ENCODE measurements around the gene S100A7. TPM values are rescaled to one million over a fixed set of nuclear protein-coding genes. Genes with fewer than 3 reads are reported as not detected.

Gene S100A7
- total and polyA plus RNA-seq, 9 of the 15 experiments (the other 6 are each of a cell fraction or from before 2014, with no cell fraction given) = not detected

GRCh38 chr1:153432874-153433681 is 27.4 kb downstream of the S100A7 start:
- in situ Hi-C loops (cut with MboI) = no loop called here
- POLR2A ChIA-PET = interaction anchor here (0.6 to 1.3 kb wide), 4 partner anchors 9 to 1182 kb away, joined by 3 read pairs; no protein-coding TSS in a partner anchor
- 6% methylated on average over 9 of the region's 9 CpGs for WGBS (ENCODE audit: insufficient coverage, low coverage, missing lambda C conversion rate)
- peaks cover 10% of the 10 kb centered on the region for H3K9me1 ChIP-seq (ENCODE audit: control insufficient read depth, insufficient read depth, low read length)
- CTCF ChIA-PET (ENCODE audit: low intra/inter-chr PET ratio) = no interaction called here
- no peak overlapping the region for H3K4me3 ChIP-seq
- peaks cover 0 to 6% of the 10 kb centered on the region in 2 experiments; a peak in 3 of 5 replicates for H3K27me3 ChIP-seq (ENCODE audit: control insufficient read depth in 2 of 2, insufficient read depth in 2 of 2, low read length in 2 of 2)
- H3K79me2 ChIP-seq (ENCODE audit: control insufficient read depth, insufficient read depth, low read length) = no peaks in the 10 kb centered on the region
- no TSS peak for BruUV-seq (replicated peaks)
- H3K36me3 ChIP-seq (ENCODE audit: control insufficient read depth, insufficient read depth, low read length) = no peaks in the 10 kb centered on the region
- peak; percentile 61 to 93 (median 72) for DNase-seq (ENCODE audit: extremely low read depth in 1 of 4, low spot score in 3 of 4)
- ATAC-seq = peak; percentile 90
- peak overlapping the region; percentile 12; the same call in 1 of the 3 replicates for H3K27ac ChIP-seq (ENCODE audit: extremely low read depth, low read depth, low read length)
- H3K9ac ChIP-seq (ENCODE audit: insufficient read depth in 1 of 2, low read depth in 2 of 2, low read length in 2 of 2) = no peak overlapping the region
- peaks cover 8% of the 10 kb centered on the region for H4K20me1 ChIP-seq (replicated peaks; ENCODE audit: control insufficient read depth, insufficient read depth, low read length)
- H3K4me2 ChIP-seq (ENCODE audit: insufficient read depth, low read length) = peak overlapping the region; percentile 56
- FAIRE-seq = peak; percentile 96
- peaks cover 51 to 58% of the 10 kb centered on the region in 2 experiments for H3K4me1 ChIP-seq (replicated peaks in 1 of 2; ENCODE audit: control insufficient read depth in 2 of 2, insufficient read depth in 2 of 2, low read length in 2 of 2)
- H2AFZ ChIP-seq (ENCODE audit: low read depth, low read length) = no peak overlapping the region
- intact Hi-C loops (cut with micrococcal nuclease) = no loop called here
- no peaks in the 10 kb centered on the region for H3K9me3 ChIP-seq (replicated peaks; ENCODE audit: control insufficient read depth, insufficient read depth, low read depth, low read length)
- TF ChIP-seq CREB5 (CRISPR knock-in tag; IDR thresholded peaks at IDR 0.05) (no peak), KLF6 (CRISPR knock-in tag; IDR thresholded peaks at IDR 0.05; ENCODE audit: borderline replicate concordance) (no peak), ZNF23 (CRISPR knock-in tag; IDR thresholded peaks at IDR 0.05) (no peak), BHLHE40 (IDR thresholded peaks at IDR 0.05; ENCODE audit: low read length) (no peak; the same call in 1 of the 2 replicates), HSF4 (CRISPR knock-in tag; IDR thresholded peaks at IDR 0.05; ENCODE audit: borderline replicate concordance) (no peak), ZFP30 (CRISPR knock-in tag; IDR thresholded peaks at IDR 0.05; ENCODE audit: borderline replicate concordance) (no peak), RAD51 (IDR thresholded peaks at IDR 0.05; ENCODE audit: borderline replicate concordance, low read depth) (0 out of 2 replicates have a peak, but pooled peaks have one; percentile 35), SAP30 (IDR thresholded peaks at IDR 0.05; ENCODE audit: borderline replicate concordance, insufficient read depth, low read depth, low read length, poor library complexity, severe bottlenecking) (no peak)
- TF ChIP-seq, protein P1, sequence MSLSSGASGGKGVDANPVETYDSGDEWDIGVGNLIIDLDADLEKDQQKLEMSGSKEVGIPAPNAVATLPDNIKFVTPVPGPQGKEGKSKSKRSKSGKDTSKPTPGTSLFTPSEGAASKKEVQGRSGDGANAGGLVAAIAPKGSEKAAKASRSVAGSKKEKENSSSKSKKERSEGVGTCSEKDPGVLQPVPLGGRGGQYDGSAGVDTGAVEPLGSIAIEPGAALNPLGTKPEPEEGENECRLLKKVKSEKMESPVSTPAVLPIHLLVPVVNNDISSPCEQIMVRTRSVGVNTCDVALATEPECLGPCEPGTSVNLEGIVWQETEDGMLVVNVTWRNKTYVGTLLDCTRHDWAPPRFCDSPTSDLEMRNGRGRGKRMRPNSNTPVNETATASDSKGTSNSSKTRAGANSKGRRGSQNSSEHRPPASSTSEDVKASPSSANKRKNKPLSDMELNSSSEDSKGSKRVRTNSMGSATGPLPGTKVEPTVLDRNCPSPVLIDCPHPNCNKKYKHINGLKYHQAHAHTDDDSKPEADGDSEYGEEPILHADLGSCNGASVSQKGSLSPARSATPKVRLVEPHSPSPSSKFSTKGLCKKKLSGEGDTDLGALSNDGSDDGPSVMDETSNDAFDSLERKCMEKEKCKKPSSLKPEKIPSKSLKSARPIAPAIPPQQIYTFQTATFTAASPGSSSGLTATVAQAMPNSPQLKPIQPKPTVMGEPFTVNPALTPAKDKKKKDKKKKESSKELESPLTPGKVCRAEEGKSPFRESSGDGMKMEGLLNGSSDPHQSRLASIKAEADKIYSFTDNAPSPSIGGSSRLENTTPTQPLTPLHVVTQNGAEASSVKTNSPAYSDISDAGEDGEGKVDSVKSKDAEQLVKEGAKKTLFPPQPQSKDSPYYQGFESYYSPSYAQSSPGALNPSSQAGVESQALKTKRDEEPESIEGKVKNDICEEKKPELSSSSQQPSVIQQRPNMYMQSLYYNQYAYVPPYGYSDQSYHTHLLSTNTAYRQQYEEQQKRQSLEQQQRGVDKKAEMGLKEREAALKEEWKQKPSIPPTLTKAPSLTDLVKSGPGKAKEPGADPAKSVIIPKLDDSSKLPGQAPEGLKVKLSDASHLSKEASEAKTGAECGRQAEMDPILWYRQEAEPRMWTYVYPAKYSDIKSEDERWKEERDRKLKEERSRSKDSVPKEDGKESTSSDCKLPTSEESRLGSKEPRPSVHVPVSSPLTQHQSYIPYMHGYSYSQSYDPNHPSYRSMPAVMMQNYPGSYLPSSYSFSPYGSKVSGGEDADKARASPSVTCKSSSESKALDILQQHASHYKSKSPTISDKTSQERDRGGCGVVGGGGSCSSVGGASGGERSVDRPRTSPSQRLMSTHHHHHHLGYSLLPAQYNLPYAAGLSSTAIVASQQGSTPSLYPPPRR (CRISPR knock-in tag; IDR thresholded peaks at IDR 0.05; ENCODE audit: borderline replicate concordance) = peak; percentile 48; the same call in 1 of the 2 replicates
- TF ChIP-seq, protein P2, sequence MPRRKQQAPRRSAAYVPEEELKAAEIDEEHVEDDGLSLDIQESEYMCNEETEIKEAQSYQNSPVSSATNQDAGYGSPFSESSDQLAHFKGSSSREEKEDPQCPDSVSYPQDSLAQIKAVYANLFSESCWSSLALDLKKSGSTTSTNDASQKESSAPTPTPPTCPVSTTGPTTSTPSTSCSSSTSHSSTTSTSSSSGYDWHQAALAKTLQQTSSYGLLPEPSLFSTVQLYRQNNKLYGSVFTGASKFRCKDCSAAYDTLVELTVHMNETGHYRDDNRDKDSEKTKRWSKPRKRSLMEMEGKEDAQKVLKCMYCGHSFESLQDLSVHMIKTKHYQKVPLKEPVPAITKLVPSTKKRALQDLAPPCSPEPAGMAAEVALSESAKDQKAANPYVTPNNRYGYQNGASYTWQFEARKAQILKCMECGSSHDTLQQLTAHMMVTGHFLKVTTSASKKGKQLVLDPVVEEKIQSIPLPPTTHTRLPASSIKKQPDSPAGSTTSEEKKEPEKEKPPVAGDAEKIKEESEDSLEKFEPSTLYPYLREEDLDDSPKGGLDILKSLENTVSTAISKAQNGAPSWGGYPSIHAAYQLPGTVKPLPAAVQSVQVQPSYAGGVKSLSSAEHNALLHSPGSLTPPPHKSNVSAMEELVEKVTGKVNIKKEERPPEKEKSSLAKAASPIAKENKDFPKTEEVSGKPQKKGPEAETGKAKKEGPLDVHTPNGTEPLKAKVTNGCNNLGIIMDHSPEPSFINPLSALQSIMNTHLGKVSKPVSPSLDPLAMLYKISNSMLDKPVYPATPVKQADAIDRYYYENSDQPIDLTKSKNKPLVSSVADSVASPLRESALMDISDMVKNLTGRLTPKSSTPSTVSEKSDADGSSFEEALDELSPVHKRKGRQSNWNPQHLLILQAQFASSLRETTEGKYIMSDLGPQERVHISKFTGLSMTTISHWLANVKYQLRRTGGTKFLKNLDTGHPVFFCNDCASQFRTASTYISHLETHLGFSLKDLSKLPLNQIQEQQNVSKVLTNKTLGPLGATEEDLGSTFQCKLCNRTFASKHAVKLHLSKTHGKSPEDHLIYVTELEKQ (CRISPR knock-in tag; IDR thresholded peaks at IDR 0.05) = no peak

All from K562 (cell line).